SK-N-SH (cell line): Measurements from ENCODE around the gene BLTP1.

Source experiments
- EZH2phosphoT487 ChIP-seq: fragments of 200-600 bp; sonication (generic); IDR thresholded peaks from 2 replicates; pipeline ENCODE4 v1.6.1; 2017; ENCODE audit warnings: low read depth, mixed run types, mild to moderate bottlenecking, antibody characterized with exemption, moderate library complexity, borderline replicate concordance
- GABPA ChIP-seq: IDR thresholded peaks from 2 replicates; pipeline ENCODE4 v1.4.0; 2012; ENCODE audit warnings: low read depth, mild to moderate bottlenecking
- POLR2AphosphoS5 ChIP-seq: IDR thresholded peaks from 2 replicates; pipeline ENCODE4 v1.6.1; 2012; ENCODE audit warnings: low read depth, low read length
- RFX5 ChIP-seq: IDR thresholded peaks from 2 replicates; pipeline ENCODE4 v1.6.1; 2012; ENCODE audit warnings: mild to moderate bottlenecking, improper control_type of control experiment, low read length
- SIN3A ChIP-seq: IDR thresholded peaks from 2 replicates; pipeline ENCODE4 v1.6.1; 2012; ENCODE audit warnings: low read depth, mild to moderate bottlenecking, low read length, moderate library complexity, borderline replicate concordance
- TF ChIP-seq, protein P1 (sequence below): fragments of 200-600 bp; sonication (generic); IDR thresholded peaks from 2 replicates; pipeline ENCODE4 v1.6.1; 2017; ENCODE audit warnings: antibody characterized with exemption, mild to moderate bottlenecking, moderate library complexity

DNA sequence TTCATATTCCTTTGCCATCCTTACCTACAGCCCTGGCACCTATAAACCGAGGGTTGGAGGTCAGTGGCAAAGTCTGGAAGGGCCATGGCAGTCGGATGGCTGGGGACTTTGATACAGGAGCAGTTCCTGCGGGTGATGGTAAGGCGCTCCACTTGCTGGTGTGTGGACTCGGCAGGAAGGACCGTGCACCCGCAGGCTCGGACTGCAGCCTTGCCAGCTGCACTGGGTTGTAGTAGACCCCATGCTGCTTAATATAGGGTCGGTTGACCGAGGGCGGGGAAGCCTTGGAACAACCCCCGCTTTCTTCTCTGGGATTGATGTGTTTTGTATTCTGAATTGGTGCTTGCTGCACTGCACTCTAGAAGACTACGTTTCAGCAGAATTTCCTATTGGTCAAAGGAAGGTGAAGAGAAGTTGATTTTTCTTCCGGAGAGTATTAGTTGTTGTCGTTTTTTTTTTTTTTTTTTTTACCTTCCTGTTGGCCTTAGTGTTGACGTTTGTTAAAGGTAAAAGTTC is 638 bp downstream of the BLTP1 start:
- TF ChIP-seq GABPA: no peak
- TF ChIP-seq, protein P1, sequence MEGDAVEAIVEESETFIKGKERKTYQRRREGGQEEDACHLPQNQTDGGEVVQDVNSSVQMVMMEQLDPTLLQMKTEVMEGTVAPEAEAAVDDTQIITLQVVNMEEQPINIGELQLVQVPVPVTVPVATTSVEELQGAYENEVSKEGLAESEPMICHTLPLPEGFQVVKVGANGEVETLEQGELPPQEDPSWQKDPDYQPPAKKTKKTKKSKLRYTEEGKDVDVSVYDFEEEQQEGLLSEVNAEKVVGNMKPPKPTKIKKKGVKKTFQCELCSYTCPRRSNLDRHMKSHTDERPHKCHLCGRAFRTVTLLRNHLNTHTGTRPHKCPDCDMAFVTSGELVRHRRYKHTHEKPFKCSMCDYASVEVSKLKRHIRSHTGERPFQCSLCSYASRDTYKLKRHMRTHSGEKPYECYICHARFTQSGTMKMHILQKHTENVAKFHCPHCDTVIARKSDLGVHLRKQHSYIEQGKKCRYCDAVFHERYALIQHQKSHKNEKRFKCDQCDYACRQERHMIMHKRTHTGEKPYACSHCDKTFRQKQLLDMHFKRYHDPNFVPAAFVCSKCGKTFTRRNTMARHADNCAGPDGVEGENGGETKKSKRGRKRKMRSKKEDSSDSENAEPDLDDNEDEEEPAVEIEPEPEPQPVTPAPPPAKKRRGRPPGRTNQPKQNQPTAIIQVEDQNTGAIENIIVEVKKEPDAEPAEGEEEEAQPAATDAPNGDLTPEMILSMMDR: no peak
- TF ChIP-seq SIN3A: no peak
- TF ChIP-seq EZH2phosphoT487: no peak
- TF ChIP-seq POLR2AphosphoS5: no peak
- no peak for TF ChIP-seq RFX5
